K562 (cell line): Measurements from ENCODE around the gene SERTM2. TPM values are rescaled to one million over a fixed set of nuclear protein-coding genes. Genes with fewer than 3 reads are reported as not detected.

ENCODE experiments used
- ATAC-seq: fragments of 200-7000 bp; cut with Tn5 transposase; 3 replicates; pipeline ENCODE4 v1.9.1; 2020; ENCODE audit warnings: moderate library complexity
- BruUV-seq: library from RNA; stranded (reverse); fragments of 400-500 nt; replicated peaks from 2 replicates; lab custom pipeline; 2021; lab: Mats Ljungman, UMichigan
- CTCF ChIA-PET: fragments of 300-600 bp; formaldehyde crosslinking; extraction: SDS; loops from one replicate; lab custom pipeline; 2021; ENCODE audit warnings: low intra/inter-chr PET ratio; lab: Yijun Ruan, JAX
- POLR2A ChIA-PET: fragments of 300-600, 350-650 bp; sonication (Branson Sonifier 250); formaldehyde crosslinking; extraction: SDS; loops from one replicate; lab custom pipeline; 2021; ENCODE audit warnings: antibody characterized with exemption, inconsistent platforms; lab: Yijun Ruan, JAX
- DNase-seq, 4 experiments: peaks; one replicate each; pipeline versions ENCODE4 v3.0.0 to v3.0.0-alpha.2; 2011 to 2018; ENCODE audit warnings: low spot score in 3 of 4, mixed read lengths in 3 of 4; ENCODE audit errors: extremely low read depth in 1 of 4
- FAIRE-seq: peaks from 2 replicates; lab custom pipeline; 2011; peaks lifted over from hg19 to GRCh38; lab: Jason Lieb, UNC
- H2AFZ ChIP-seq: 2 replicates; pipeline ENCODE4 v1.6.0; 2011; ENCODE audit warnings: low read depth, low read length, control low read depth, inconsistent platforms
- H3K27ac ChIP-seq: fragments of 200-600 bp; 3 replicates; pipeline ENCODE4 v1.8.0; 2011; ENCODE audit warnings: low read depth, mild to moderate bottlenecking, control low read depth, inconsistent platforms, low read length, moderate library complexity, mixed read lengths; ENCODE audit errors: extremely low read depth
- H3K27me3 ChIP-seq, 2 experiments: fragments of 300-600 bp in 1 of 2; 2 replicates in 1 of 2; 3 replicates in 1 of 2; pipeline versions ENCODE4 v1.6.0 to v1.8.0; 2011; ENCODE audit warnings: inconsistent platforms in 2 of 2, low read length in 2 of 2, mild to moderate bottlenecking in 1 of 2, mixed read lengths in 1 of 2, moderate library complexity in 1 of 2; ENCODE audit not compliant: control insufficient read depth in 2 of 2, insufficient read depth in 2 of 2
- H3K36me3 ChIP-seq: fragments of 300-600 bp; 3 replicates; pipeline ENCODE4 v1.8.0; 2011; ENCODE audit warnings: mild to moderate bottlenecking, low read length, inconsistent platforms; ENCODE audit not compliant: control insufficient read depth, insufficient read depth
- H3K4me1 ChIP-seq, 2 experiments: fragments of 200-600 bp in 1 of 2; replicated peaks in 1 of 2; 2 replicates in 1 of 2; 3 replicates in 1 of 2; pipeline versions ENCODE4 v1.5.1 to v1.8.0; 2011; ENCODE audit warnings: inconsistent platforms in 2 of 2, low read length in 2 of 2, mild to moderate bottlenecking in 1 of 2, mixed read lengths in 1 of 2, moderate library complexity in 1 of 2; ENCODE audit not compliant: control insufficient read depth in 2 of 2, insufficient read depth in 2 of 2
- H3K4me2 ChIP-seq: 2 replicates; pipeline ENCODE4 v1.6.1; 2011; ENCODE audit warnings: low read length, control low read depth, inconsistent platforms, mixed read lengths; ENCODE audit not compliant: insufficient read depth
- H3K4me3 ChIP-seq: fragments of 200-600 bp; sonication (generic), shearing (Covaris generic); 2 replicates; pipeline ENCODE4 v1.5.1; 2016; ENCODE audit warnings: control low read depth, inconsistent platforms
- H3K79me2 ChIP-seq: fragments of 200-600 bp; 3 replicates; pipeline ENCODE4 v1.8.0; 2011; ENCODE audit warnings: low read length, inconsistent platforms; ENCODE audit not compliant: control insufficient read depth, insufficient read depth
- H3K9ac ChIP-seq, 2 experiments: 2 replicates each; pipeline versions ENCODE4 v1.6.0 to v1.6.1; 2011; ENCODE audit warnings: low read depth in 2 of 2, low read length in 2 of 2, control low read depth in 1 of 2, inconsistent platforms in 1 of 2, mild to moderate bottlenecking in 1 of 2, mixed read lengths in 1 of 2; ENCODE audit not compliant: insufficient read depth in 1 of 2
- H3K9me1 ChIP-seq: one replicate; pipeline ENCODE4 v1.6.0; 2011; ENCODE audit warnings: inconsistent platforms, mild to moderate bottlenecking, low read length, moderate library complexity; ENCODE audit not compliant: control insufficient read depth, insufficient read depth
- H3K9me3 ChIP-seq: replicated peaks from 2 replicates; pipeline ENCODE4 v1.5.1; 2011; ENCODE audit warnings: low read depth, low read length, inconsistent platforms; ENCODE audit not compliant: control insufficient read depth, insufficient read depth
- H4K20me1 ChIP-seq: replicated peaks from 2 replicates; pipeline ENCODE4 v1.6.1; 2011; ENCODE audit warnings: low read length, inconsistent platforms, mixed read lengths; ENCODE audit not compliant: control insufficient read depth, insufficient read depth
- BCOR ChIP-seq: fragments of 450-650 bp; IDR thresholded peaks from 2 replicates; pipeline ENCODE4 v1.6.1; 2016
- CEBPB ChIP-seq: fragments of 450-650 bp; IDR thresholded peaks from 2 replicates; pipeline ENCODE4 v1.6.1; 2016; ENCODE audit warnings: missing genetic modification characterization, missing compliant biosample characterization
- ERF ChIP-seq: fragments of 450-650 bp; formaldehyde crosslinking; IDR thresholded peaks from 2 replicates; pipeline ENCODE4 v1.4.0; 2020; ENCODE audit warnings: mild to moderate bottlenecking, mixed read lengths
- MITF ChIP-seq: IDR thresholded peaks from 2 replicates; pipeline ENCODE4 v1.6.1; 2014; ENCODE audit warnings: antibody characterized with exemption
- NR3C1 ChIP-seq: sonication (generic); formaldehyde crosslinking; IDR thresholded peaks from 2 replicates; pipeline ENCODE4 v1.8.1; 2022; ENCODE audit warnings: missing genetic modification reagents
- PCBP2 ChIP-seq: fragments of 200-400 bp; formaldehyde crosslinking; IDR thresholded peaks from 2 replicates; pipeline ENCODE4 v1.6.1; 2018; ENCODE audit warnings: low read length, low read depth, mild to moderate bottlenecking, moderate library complexity; ENCODE audit not compliant: poor library complexity, severe bottlenecking
- POLR2G ChIP-seq: fragments of 200-400 bp; formaldehyde crosslinking; IDR thresholded peaks from 2 replicates; pipeline ENCODE4 v1.6.1; 2017; ENCODE audit warnings: low read depth, mild to moderate bottlenecking, antibody characterized with exemption, low read length, moderate library complexity
- PTRF ChIP-seq: fragments of 450-650 bp; IDR thresholded peaks from 2 replicates; pipeline ENCODE4 v1.6.1; 2016; ENCODE audit warnings: mild to moderate bottlenecking, missing genetic modification characterization, missing compliant biosample characterization
- SAFB2 ChIP-seq: fragments of 200-400 bp; formaldehyde crosslinking; IDR thresholded peaks from 2 replicates; pipeline ENCODE4 v1.6.1; 2018; ENCODE audit warnings: borderline replicate concordance, low read length, low read depth, moderate library complexity; ENCODE audit not compliant: severe bottlenecking
- STAT5B ChIP-seq: fragments of 250-450 bp; sonication (Bioruptor Pico); IDR thresholded peaks from 2 replicates; pipeline ENCODE4 v1.8.0; 2021; ENCODE audit warnings: mild to moderate bottlenecking, inconsistent platforms
- TBP ChIP-seq: optimal IDR thresholded peaks from 2 replicates; pipeline ENCODE3; 2011; ENCODE audit warnings: low read depth, low read length, improper control_type of control experiment
- TFAP4 ChIP-seq: sonication (generic); formaldehyde crosslinking; IDR thresholded peaks from 2 replicates; pipeline ENCODE4 v1.8.0; 2022; ENCODE audit warnings: missing genetic modification reagents, mild to moderate bottlenecking, moderate library complexity, borderline replicate concordance
- ZNF23 ChIP-seq: fragments of 250-450 bp; sonication (Bioruptor Pico); IDR thresholded peaks from 2 replicates; pipeline ENCODE4 v1.4.0; 2020; ENCODE audit warnings: mild to moderate bottlenecking
- ZNF354B ChIP-seq: fragments of 250-450 bp; sonication (Bioruptor Pico); IDR thresholded peaks from 2 replicates; pipeline ENCODE4 v1.4.0; 2020
- ZNF507 ChIP-seq: conservative IDR thresholded peaks from 2 replicates; pipeline ENCODE4 v1.6.1; 2017; ENCODE audit warnings: missing genetic modification characterization, missing compliant biosample characterization
- ZNF586 ChIP-seq: fragments of 450-650 bp; formaldehyde crosslinking; conservative IDR thresholded peaks from 2 replicates; pipeline ENCODE4 v1.4.0; 2020; ENCODE audit warnings: mild to moderate bottlenecking, moderate library complexity
- ZNF76 ChIP-seq: fragments of 250-450 bp; sonication (Bioruptor Pico); IDR thresholded peaks from 2 replicates; pipeline ENCODE4 v1.4.0; 2020; ENCODE audit warnings: mild to moderate bottlenecking, moderate library complexity, borderline replicate concordance
- WGBS: fragments of 100-300 bp; shearing (Covaris generic); methylation state at CpG from one replicate; pipeline ENCODE4 v1.1.6; 2016; ENCODE audit warnings: low coverage, mixed read lengths; ENCODE audit not compliant: insufficient coverage; ENCODE audit errors: missing lambda C conversion rate; 5-methylcytosine and 5-hydroxymethylcytosine counted together
- in situ Hi-C: fragments of 300-500 bp; cut with MboI; formaldehyde crosslinking; loops from 4 replicates; pipeline ENCODE4 v1.15.0; 2018; ENCODE audit warnings: inconsistent platforms, mixed read lengths
- intact Hi-C: fragments of 100-400 bp; cut with micrococcal nuclease; formaldehyde crosslinking; loops from 2 replicates; pipeline ENCODE4 v1.14.2; 2022
- polyA plus RNA-seq, 8 experiments: library from polyadenylated mRNA; depleted of rRNA in 4 of 8; stranded (reverse) in 5 of 8; unstranded in 3 of 8; fragments of >200 nt; fragmentation: Nextera tagmentation in 2 of 8; fragmentation: Illumina TruSeq in 1 of 8; extraction: Ambion mirVana in 2 of 8; extraction: Trizol in 1 of 8; gene quantifications; 2 replicates each; pipeline versions ENCODE4 v1.2.1 to v1.2.3, GENCODE V29; 2011 to 2014; ENCODE audit warnings: inconsistent platforms in 1 of 8, missing spikeins in 1 of 8
- total RNA-seq, 7 experiments: library from RNA; depleted of rRNA in 6 of 7; stranded (reverse); fragments of >200 nt in 6 of 7; fragmentation: Illumina TruSeq in 2 of 7; extraction: Trizol in 2 of 7; gene quantifications; 2 replicates each; pipeline versions ENCODE4 v1.2.1 to v1.2.3, GENCODE V29; 2011 to 2021; ENCODE audit warnings: low replicate concordance in 1 of 7

SERTM2 gene
- total and polyA plus RNA-seq, 9 of the 15 experiments (the other 6 are each of a cell fraction or from before 2014, with no cell fraction given), result 0.01 to 0.35 (median 0.04) TPM; not detected in 4

- ChIA-PET POLR2A (interaction anchor here (0.7 kb wide), 1 partner anchor 13 kb away, joined by 3 read pairs; no protein-coding TSS in a partner anchor), CTCF (no interaction called here)
- ATAC-seq (no peak), FAIRE-seq (no peak), DNase-seq (no peak)
- Histone ChIP-seq H3K36me3 (no peaks in the 10 kb centered on the region), H3K27ac (no peak overlapping the region), H3K4me3 (no peak overlapping the region), H3K9me1 (no peaks in the 10 kb centered on the region), H3K4me2 (no peak overlapping the region), H2AFZ (no peak overlapping the region), H3K9me3 (no peaks in the 10 kb centered on the region), H3K79me2 (no peaks in the 10 kb centered on the region), H3K27me3 (no peaks in the 10 kb centered on the region), H4K20me1 (no peaks in the 10 kb centered on the region), H3K4me1 (no peaks in the 10 kb centered on the region), H3K9ac (no peak overlapping the region)
- intact Hi-C loops (no loop called here), in situ Hi-C loops (no loop called here)
- BruUV-seq, result no TSS peak
- TF ChIP-seq ZNF507 (tag) (no peak), TBP (no peak), TFAP4 (CRISPR knock-in tag) (no peak)
These were observed 29.5 kb upstream of the SERTM2 start for GRCh38 chrX:111481896-111482295.

- Histone ChIP-seq H3K4me3 (no peak overlapping the region), H4K20me1 (no peaks in the 10 kb centered on the region), H3K79me2 (no peaks in the 10 kb centered on the region), H3K4me1 (no peaks in the 10 kb centered on the region), H3K4me2 (no peak overlapping the region), H3K9me3 (no peaks in the 10 kb centered on the region), H2AFZ (no peak overlapping the region), H3K9ac (no peak overlapping the region), H3K36me3 (no peaks in the 10 kb centered on the region), H3K27ac (no peak overlapping the region), H3K9me1 (no peaks in the 10 kb centered on the region), H3K27me3 (no peaks in the 10 kb centered on the region)
- in situ Hi-C loops, result no loop called here
- FAIRE-seq (no peak), ATAC-seq (no peak), DNase-seq (no peak)
- CTCF ChIA-PET, result no interaction called here
- intact Hi-C loops, result no loop called here
- WGBS, result 0% methylated on average over 2 of the region's 2 CpGs
- no TSS peak for BruUV-seq
- POLR2A ChIA-PET, result no interaction called here
- TF ChIP-seq ZNF586 (no peak), POLR2G (no peak), ZNF76 (CRISPR knock-in tag) (no peak), ZNF354B (CRISPR knock-in tag) (no peak), ERF (CRISPR knock-in tag) (no peak), BCOR (no peak), PCBP2 (no peak), SAFB2 (no peak), ZNF23 (CRISPR knock-in tag) (no peak), STAT5B (CRISPR knock-in tag) (no peak), PTRF (no peak), CEBPB (tag) (no peak), NR3C1 (CRISPR knock-in tag) (no peak), MITF (no peak)
These were observed 28.3 kb upstream of the SERTM2 start for GRCh38 chrX:111483135-111483534.
